Fibroblast of pulmonary artery (primary cell): ENCODE measurements around the gene ZNF417.

Experiments used
- DNase-seq: peaks from one replicate; pipeline ENCODE4 v3.0.0-alpha.2; 2010; ENCODE audit warnings: low read depth
- H3K4me3 ChIP-seq: replicated peaks from 2 replicates; pipeline ENCODE4 v1.5.1; 2011; ENCODE audit warnings: low read depth, mild to moderate bottlenecking, control low read depth, low read length, moderate library complexity
- TF ChIP-seq, protein P1 (sequence below): IDR thresholded peaks from 2 replicates; pipeline ENCODE4 v1.5.1; 2011; ENCODE audit warnings: mild to moderate bottlenecking, control low read depth, low read length, inconsistent platforms; ENCODE audit errors: missing control alignments

ZNF417 gene

DNA sequence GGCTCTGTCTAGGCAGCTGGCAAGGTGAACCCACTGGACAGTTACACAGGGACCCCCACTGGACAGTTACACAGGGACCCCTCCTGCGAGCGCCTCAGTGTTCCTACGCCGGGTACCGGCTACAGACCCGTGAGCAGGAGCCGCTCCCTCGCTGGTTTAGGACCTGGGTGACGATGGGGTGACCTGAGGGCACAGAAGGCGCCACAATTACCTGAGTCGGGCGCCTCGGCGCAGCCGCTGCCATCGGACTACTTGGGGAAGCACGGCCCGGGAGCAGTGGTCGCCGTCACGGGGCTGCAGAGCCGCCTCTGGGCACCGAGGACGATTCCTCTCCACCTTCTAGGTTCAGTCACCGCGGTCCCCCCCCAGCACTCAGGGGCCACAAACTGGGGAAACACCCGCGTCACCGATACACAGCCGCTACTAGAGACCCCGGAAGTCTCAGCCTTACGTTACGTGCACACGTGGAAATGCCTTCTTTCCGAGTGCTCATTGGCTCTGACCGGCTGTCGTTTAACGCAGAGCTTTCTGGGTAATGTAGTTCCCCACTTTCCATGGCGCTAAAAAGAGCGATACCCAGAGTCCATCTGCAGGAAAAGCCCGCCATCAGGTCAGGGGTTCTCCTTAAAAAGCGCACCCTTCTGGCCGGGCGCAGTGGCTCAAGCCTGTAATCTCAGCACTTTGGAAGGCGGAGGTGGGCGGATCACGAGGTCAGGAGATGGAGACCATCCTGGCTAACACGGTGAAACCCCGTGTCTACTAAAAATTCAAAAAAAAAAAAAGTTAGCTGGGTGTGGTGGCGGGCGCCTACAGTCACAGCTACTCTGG is at the start of gene ZNF417:
Gene ZNF417 (minus strand): TSS at position 425 of the 828 bp plus-strand sequence. CDS start 181 bp downstream, at position 244.
- TF ChIP-seq, protein P1, sequence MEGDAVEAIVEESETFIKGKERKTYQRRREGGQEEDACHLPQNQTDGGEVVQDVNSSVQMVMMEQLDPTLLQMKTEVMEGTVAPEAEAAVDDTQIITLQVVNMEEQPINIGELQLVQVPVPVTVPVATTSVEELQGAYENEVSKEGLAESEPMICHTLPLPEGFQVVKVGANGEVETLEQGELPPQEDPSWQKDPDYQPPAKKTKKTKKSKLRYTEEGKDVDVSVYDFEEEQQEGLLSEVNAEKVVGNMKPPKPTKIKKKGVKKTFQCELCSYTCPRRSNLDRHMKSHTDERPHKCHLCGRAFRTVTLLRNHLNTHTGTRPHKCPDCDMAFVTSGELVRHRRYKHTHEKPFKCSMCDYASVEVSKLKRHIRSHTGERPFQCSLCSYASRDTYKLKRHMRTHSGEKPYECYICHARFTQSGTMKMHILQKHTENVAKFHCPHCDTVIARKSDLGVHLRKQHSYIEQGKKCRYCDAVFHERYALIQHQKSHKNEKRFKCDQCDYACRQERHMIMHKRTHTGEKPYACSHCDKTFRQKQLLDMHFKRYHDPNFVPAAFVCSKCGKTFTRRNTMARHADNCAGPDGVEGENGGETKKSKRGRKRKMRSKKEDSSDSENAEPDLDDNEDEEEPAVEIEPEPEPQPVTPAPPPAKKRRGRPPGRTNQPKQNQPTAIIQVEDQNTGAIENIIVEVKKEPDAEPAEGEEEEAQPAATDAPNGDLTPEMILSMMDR, result peak; percentile 34
- peak; percentile 97 for DNase-seq
- H3K4me3 ChIP-seq, result peak within 1 kb of the TSS; percentile 62

DNA sequence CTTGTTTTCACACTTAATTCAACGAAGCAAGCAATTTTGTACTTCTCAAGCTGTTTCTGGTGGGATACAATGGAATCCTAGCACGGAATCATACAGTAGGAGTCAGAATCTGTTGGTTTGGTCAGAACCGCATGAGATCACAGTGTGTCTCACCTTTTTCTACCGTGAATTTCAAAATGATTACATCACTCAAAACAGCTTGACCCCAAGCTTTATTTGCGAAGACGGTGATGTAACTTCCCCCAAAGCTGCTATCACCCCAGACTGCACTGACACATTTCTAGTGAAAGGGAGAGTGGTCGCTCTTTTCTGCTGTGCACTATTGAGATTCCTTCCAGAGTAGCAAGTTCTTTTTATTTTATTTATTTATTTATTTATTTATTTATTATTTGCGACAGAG is 48.4 kb upstream of the ZNF417 start:
- no peak for DNase-seq
- H3K4me3 ChIP-seq, result no peak overlapping the region
- TF ChIP-seq, protein P1, result no peak

DNA sequence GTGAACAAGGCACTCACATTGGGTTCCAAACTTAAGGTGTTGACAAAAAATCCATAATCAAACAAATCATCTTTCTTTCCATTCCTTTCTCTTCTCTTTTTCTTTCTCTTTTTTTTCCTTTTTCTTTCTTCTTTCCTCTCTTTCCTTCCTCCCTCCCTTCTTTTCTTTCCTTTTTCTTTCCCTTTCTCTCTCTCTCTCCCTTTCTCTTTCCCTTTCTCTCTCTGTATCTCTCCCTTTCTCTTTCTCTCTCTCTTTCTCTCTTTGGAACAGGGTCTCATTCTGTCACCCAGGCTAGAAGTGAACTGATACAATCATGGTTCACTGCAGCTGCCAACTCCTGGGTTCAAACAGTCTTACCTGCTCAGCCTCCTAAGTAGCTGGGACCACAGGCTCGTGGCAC is 45.4 kb upstream of the ZNF417 start:
- no peak for DNase-seq
- no peak overlapping the region for H3K4me3 ChIP-seq
- TF ChIP-seq, protein P1, result no peak

DNA sequence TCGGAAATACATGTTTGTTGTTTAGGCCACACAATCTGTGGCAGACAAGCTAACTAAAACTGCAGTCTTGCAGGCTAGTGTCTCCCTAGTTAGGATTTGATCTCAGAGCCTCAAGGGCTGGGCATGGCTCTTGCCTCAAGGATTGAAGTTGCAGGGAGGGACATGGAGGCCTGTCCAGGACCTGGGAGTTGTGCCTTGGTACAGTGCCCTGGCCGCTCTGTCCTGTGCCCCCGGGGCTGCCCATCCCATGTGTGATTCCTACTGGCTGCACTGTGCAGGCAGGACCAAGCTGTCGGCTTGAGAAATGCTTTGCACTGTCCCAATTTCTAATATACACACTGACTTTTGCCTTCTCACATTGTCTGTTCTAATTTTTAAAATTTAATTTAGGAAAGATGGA is 38.6 kb upstream of the ZNF417 start:
- TF ChIP-seq, protein P1, result no peak
- DNase-seq, result no peak
- no peak overlapping the region for H3K4me3 ChIP-seq

DNA sequence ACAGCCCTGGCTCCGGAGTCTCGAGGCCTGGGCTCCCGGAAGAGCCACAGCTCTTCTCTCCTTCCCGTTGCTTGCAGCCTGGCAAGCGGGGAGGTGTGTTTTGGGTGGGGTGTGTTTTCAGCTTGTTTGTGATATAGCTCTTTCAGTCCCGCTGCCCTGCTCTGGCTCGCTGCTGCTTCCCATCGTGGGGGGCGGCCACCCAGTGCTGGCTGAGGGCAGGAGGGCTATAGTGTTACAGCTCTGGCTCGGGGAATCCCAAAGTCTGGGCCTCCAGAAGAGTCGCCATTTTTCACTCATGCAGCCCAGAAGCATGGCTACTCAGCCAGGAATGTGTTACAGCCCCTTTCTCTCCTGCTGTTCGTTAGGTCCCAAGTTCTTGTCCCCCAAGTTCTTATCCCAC is 33.3 kb upstream of the ZNF417 start:
- TF ChIP-seq, protein P1, result no peak
- no peak overlapping the region for H3K4me3 ChIP-seq
- DNase-seq, result no peak

DNA sequence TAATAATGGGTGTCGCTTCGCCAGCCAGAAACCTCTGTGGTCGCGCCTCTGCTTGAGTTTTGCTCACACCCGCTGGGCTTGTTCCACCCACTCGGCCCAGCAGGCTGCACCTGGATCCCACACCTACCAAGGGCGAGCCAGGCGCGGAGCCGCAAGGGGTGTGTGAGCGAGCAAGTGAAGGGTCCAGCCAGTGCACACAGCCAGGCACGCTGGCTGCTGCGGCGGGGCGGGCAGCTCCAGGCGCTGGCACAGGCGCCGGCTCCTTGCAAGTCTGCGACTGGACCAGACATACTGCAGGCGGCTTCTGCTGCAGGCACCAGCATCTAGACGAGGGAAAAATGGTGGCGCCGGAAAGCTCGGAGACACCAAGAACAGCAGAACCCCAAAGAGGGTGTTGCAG is 32.9 kb upstream of the ZNF417 start:
- H3K4me3 ChIP-seq, result no peak overlapping the region
- DNase-seq, result no peak
- TF ChIP-seq, protein P1, result no peak
